Ovary (tissue), 3 donors: ENCODE measurements around the gene ZNF280D.

Source experiments
- EP300 ChIP-seq: sonication (generic); formaldehyde crosslinking; IDR thresholded peaks from one replicate; pipeline ENCODE4 v1.6.1; 2017; ENCODE audit warnings: antibody characterized with exemption
- POLR2A ChIP-seq: fragments of 450-650 bp; IDR thresholded peaks from one replicate; pipeline ENCODE4 v1.6.1; 2017; ENCODE audit warnings: antibody characterized with exemption, mild to moderate bottlenecking, moderate library complexity
- TF ChIP-seq, protein P1 (sequence below), 3 donors: fragments of 450-650 bp in 2 of 3; fragments of 200-600 bp in 1 of 3; IDR thresholded peaks; one replicate each; pipeline versions ENCODE4 v1.5.1 to v1.8.0; 2016 to 2022; ENCODE audit warnings: antibody characterized with exemption in 3 of 3, mild to moderate bottlenecking in 1 of 3
- donor health status: DM: no; HTN: no; CAD: no.

DNA sequence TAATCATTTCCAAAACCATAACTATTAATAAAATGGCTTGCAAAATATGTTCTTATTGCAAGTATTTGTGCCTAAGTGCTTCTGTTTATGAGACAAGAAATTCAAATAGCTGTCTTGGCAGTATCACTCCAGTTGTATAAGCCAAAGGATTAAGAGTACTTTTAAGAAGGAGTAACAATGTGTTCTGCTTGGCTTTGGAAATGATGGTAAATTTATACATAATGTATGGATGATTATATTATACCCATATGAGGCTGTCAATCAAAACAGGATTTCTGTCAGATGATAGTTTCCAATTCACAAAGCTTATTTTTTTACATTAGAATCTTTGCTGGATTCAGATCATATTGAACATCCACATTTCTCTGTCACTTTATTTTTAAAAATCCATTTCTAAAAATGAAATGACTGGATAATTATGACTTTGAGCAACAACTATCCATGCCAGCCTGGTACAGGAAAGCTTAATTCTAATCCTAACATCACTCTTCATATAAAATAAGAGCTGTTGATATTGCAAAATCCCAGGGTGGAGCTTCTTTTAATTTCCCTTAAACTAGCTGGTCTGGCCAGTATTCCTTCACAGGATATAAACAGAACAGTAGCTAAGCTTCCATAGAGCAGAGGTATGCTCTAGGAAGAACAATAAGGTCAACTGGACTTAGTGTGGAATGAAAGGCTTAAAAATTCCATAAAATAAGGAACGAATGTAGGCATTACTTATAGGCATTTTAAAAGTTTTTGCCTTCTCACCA lies 30.0 kb upstream of the ZNF280D start:
- TF ChIP-seq, protein P1, sequence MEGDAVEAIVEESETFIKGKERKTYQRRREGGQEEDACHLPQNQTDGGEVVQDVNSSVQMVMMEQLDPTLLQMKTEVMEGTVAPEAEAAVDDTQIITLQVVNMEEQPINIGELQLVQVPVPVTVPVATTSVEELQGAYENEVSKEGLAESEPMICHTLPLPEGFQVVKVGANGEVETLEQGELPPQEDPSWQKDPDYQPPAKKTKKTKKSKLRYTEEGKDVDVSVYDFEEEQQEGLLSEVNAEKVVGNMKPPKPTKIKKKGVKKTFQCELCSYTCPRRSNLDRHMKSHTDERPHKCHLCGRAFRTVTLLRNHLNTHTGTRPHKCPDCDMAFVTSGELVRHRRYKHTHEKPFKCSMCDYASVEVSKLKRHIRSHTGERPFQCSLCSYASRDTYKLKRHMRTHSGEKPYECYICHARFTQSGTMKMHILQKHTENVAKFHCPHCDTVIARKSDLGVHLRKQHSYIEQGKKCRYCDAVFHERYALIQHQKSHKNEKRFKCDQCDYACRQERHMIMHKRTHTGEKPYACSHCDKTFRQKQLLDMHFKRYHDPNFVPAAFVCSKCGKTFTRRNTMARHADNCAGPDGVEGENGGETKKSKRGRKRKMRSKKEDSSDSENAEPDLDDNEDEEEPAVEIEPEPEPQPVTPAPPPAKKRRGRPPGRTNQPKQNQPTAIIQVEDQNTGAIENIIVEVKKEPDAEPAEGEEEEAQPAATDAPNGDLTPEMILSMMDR (IDR thresholded peaks at IDR 0.05): no peak
- no peak for TF ChIP-seq POLR2A
- TF ChIP-seq EP300: no peak
